ENCODE data around the gene KCNF1. TPM values are rescaled to one million over a fixed set of nuclear protein-coding genes. Genes with fewer than 3 reads are reported as not detected.

KCNF1 gene
- total and polyA plus RNA-seq, 2 experiments from 2014 or later = 0.10 to 0.97 TPM

GRCh38 chr2:10864251-10864650 lies 47.5 kb upstream of the KCNF1 start:
- Histone ChIP-seq H3K79me2 (ENCODE audit: insufficient read depth) (no peaks in the 10 kb centered on the region), H3K9me2 (ENCODE audit: insufficient read depth) (no peaks in the 10 kb centered on the region), H2AFZ (no peak overlapping the region), H3K4me2 (ENCODE audit: unreplicated experiment) (no peak overlapping the region), H3F3A (ENCODE audit: insufficient read depth) (peaks cover 2% of the 10 kb centered on the region; the same call in 1 of the 2 replicates), H3K9me3 (ENCODE audit: low read depth) (no peaks in the 10 kb centered on the region), H3K27ac (no peak overlapping the region), H3K36me3 (ENCODE audit: low read depth) (no peaks in the 10 kb centered on the region), H3K4me1 (ENCODE audit: insufficient read depth) (peaks cover 17% of the 10 kb centered on the region), H3K4me3 (no peak overlapping the region), H3K9ac (no peak overlapping the region), H4K20me1 (ENCODE audit: insufficient read depth) (no peaks in the 10 kb centered on the region), H3K27me3 (replicated peaks; ENCODE audit: insufficient read depth) (peaks cover 9% of the 10 kb centered on the region)
- 34 to 41% methylated on average over 10 of the region's 10 CpGs for WGBS, 2 experiments (ENCODE audit: low coverage in 1 of 2, low lambda C conversion rate in 2 of 2, missing lambda C conversion rate in 2 of 2)
- DNase-seq = no peak
- in situ Hi-C loops (cut with MboI) = no loop called here
- no peak for TF ChIP-seq EZH2phosphoT487 (IDR thresholded peaks at IDR 0.05; ENCODE audit: insufficient read depth, low read depth)
- no peak for TF ChIP-seq EZH2 (IDR thresholded peaks at IDR 0.05; ENCODE audit: insufficient read depth, poor library complexity, severe bottlenecking)

GRCh38 chr2:10864861-10865636 lies 46.7 kb upstream of the KCNF1 start:
- no peak overlapping the region for H3K9ac ChIP-seq
- 68 to 73% methylated on average over 14 of the region's 14 CpGs for WGBS, 2 experiments (ENCODE audit: low coverage in 1 of 2, low lambda C conversion rate in 2 of 2, missing lambda C conversion rate in 2 of 2)
- H3K79me2 ChIP-seq (ENCODE audit: insufficient read depth) = no peaks in the 10 kb centered on the region
- no peak for TF ChIP-seq EZH2 (IDR thresholded peaks at IDR 0.05; ENCODE audit: insufficient read depth, poor library complexity, severe bottlenecking)
- TF ChIP-seq EZH2phosphoT487 (IDR thresholded peaks at IDR 0.05; ENCODE audit: insufficient read depth, low read depth) = no peak
- peaks cover 25% of the 10 kb centered on the region for H3K4me1 ChIP-seq (ENCODE audit: insufficient read depth)
- no peaks in the 10 kb centered on the region for H4K20me1 ChIP-seq (ENCODE audit: insufficient read depth)
- no peak for DNase-seq
- H3K9me2 ChIP-seq (ENCODE audit: insufficient read depth) = no peaks in the 10 kb centered on the region
- H3F3A ChIP-seq (ENCODE audit: insufficient read depth) = peaks cover 8% of the 10 kb centered on the region; the same call in 1 of the 2 replicates
- H3K4me3 ChIP-seq = no peak overlapping the region
- in situ Hi-C loops (cut with MboI) = no loop called here
- no peaks in the 10 kb centered on the region for H3K9me3 ChIP-seq (ENCODE audit: low read depth)
- H2AFZ ChIP-seq = no peak overlapping the region
- peaks cover 9% of the 10 kb centered on the region for H3K27me3 ChIP-seq (replicated peaks; ENCODE audit: insufficient read depth)
- H3K27ac ChIP-seq = no peak overlapping the region
- no peak overlapping the region for H3K4me2 ChIP-seq (ENCODE audit: unreplicated experiment)
- H3K36me3 ChIP-seq (ENCODE audit: low read depth) = no peaks in the 10 kb centered on the region

- Histone ChIP-seq H3K9me2 (ENCODE audit: insufficient read depth) (no peaks in the 10 kb centered on the region), H3K36me3 (ENCODE audit: low read depth) (no peaks in the 10 kb centered on the region), H3K79me2 (ENCODE audit: insufficient read depth) (no peaks in the 10 kb centered on the region), H3K4me3 (no peak overlapping the region), H3K27me3 (replicated peaks; ENCODE audit: insufficient read depth) (peaks cover 4% of the 10 kb centered on the region; the same call in 1 of the 2 replicates), H4K20me1 (ENCODE audit: insufficient read depth) (no peaks in the 10 kb centered on the region), H3K27ac (no peak overlapping the region), H2AFZ (no peak overlapping the region), H3K9me3 (ENCODE audit: low read depth) (no peaks in the 10 kb centered on the region), H3K9ac (no peak overlapping the region), H3K4me1 (ENCODE audit: insufficient read depth) (peaks cover 25% of the 10 kb centered on the region), H3F3A (ENCODE audit: insufficient read depth) (peaks cover 8% of the 10 kb centered on the region; the same call in 1 of the 2 replicates), H3K4me2 (ENCODE audit: unreplicated experiment) (no peak overlapping the region)
- 54 to 56% methylated on average over 10 of the region's 10 CpGs for WGBS, 2 experiments (ENCODE audit: low coverage in 1 of 2, low lambda C conversion rate in 2 of 2, missing lambda C conversion rate in 2 of 2)
- no peak for DNase-seq
- no peak for TF ChIP-seq EZH2 (IDR thresholded peaks at IDR 0.05; ENCODE audit: insufficient read depth, poor library complexity, severe bottlenecking)
- TF ChIP-seq EZH2phosphoT487 (IDR thresholded peaks at IDR 0.05; ENCODE audit: insufficient read depth, low read depth) = no peak
- in situ Hi-C loops (cut with MboI) = no loop called here
Observed at GRCh38 chr2:10865841-10866240, 45.9 kb upstream of the KCNF1 start.

- Histone ChIP-seq H2AFZ (no peak overlapping the region), H3K79me2 (ENCODE audit: insufficient read depth) (no peaks in the 10 kb centered on the region), H3K9me3 (ENCODE audit: low read depth) (peaks cover 3% of the 10 kb centered on the region), H3K4me2 (ENCODE audit: unreplicated experiment) (peak overlapping the region; percentile 51), H3K27me3 (replicated peaks; ENCODE audit: insufficient read depth) (peaks cover 4% of the 10 kb centered on the region; the same call in 1 of the 2 replicates), H4K20me1 (ENCODE audit: insufficient read depth) (no peaks in the 10 kb centered on the region), H3K27ac (no peak overlapping the region), H3K9ac (no peak overlapping the region), H3K4me3 (no peak overlapping the region), H3K36me3 (ENCODE audit: low read depth) (no peaks in the 10 kb centered on the region), H3K9me2 (ENCODE audit: insufficient read depth) (no peaks in the 10 kb centered on the region), H3F3A (ENCODE audit: insufficient read depth) (peaks cover 8% of the 10 kb centered on the region; the same call in 1 of the 2 replicates), H3K4me1 (ENCODE audit: insufficient read depth) (peaks cover 26% of the 10 kb centered on the region)
- in situ Hi-C loops (cut with MboI) = no loop called here
- no peak for TF ChIP-seq EZH2 (IDR thresholded peaks at IDR 0.05; ENCODE audit: insufficient read depth, poor library complexity, severe bottlenecking)
- no peak for TF ChIP-seq EZH2phosphoT487 (IDR thresholded peaks at IDR 0.05; ENCODE audit: insufficient read depth, low read depth)
- WGBS, 2 experiments (ENCODE audit: low coverage in 1 of 2, low lambda C conversion rate in 2 of 2, missing lambda C conversion rate in 2 of 2) = 68 to 70% methylated on average over 6 of the region's 6 CpGs
- DNase-seq = no peak
Observed at GRCh38 chr2:10867692-10868420, 43.9 kb upstream of the KCNF1 start.

Data from GM23248 (cell line).